ENCODE measurements around the gene SLC38A6.
A peak's percentile ranks its signal among the peaks of the same experiment; 100 is the strongest.
"Not testable (repeated sequence)": the region's sequence is repeated elsewhere in the genome, so short reads cannot be mapped to it uniquely, and the experiment has no call there.

The SLC38A6 gene

DNA sequence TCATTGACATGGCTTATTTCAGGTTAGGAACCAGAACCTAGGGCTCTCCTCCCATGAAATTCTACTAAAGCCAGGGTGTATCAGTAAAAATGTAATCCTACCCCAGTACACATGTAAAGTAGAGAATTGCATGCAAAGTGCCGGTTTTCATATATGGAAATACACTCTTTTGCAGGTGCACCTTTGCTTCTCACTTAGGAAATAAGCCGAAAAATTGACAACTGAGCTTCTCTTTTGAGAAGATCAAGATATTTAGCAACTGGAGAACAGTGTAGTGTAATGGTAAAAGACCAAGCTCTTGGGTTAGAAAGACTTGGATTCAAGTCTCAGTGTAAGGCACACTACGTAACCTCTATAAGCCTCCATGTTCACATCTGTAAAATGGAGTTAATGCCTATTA lies 82.4 kb downstream of the SLC38A6 start:
- no peak for DNase-seq

DNA sequence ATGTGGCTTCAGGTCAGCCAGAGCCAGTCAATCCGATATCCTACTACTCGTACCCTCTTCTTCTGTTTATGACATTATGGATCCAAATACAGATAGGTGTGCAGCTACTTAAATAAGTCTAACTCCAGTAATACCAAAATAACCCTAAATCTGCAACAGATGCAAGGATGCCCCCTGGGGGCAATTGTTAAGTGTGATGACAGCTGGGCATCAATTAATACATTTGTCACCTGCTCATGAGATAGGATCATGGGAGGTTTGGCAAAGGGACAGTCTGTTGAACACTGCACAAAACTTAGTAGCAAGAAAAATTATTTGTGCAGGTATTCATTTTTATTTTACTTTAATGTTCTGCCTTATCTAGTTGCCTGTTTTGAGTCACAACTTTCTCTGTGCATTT lies 83.2 kb downstream of the SLC38A6 start:
- DNase-seq = no peak

DNA sequence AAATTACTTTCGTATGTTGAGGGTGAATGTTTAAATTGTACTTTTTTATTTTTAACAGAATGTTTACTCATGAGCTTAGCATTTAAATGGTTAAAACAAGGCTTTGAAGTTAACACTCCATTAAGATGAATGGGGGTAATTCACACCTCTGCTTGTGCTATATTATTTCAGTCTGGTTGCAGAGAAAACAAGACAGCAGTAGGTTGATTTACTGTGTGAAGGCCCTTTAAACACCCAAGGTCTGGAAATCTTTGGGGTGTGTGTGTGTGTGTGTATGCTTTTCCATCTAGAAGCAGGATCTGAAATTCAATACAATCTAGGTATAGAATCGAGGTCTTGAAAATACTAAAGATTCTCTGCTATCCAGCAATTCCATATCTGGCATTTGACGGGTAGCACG lies 83.8 kb downstream of the SLC38A6 start:
- DNase-seq = no peak

DNA sequence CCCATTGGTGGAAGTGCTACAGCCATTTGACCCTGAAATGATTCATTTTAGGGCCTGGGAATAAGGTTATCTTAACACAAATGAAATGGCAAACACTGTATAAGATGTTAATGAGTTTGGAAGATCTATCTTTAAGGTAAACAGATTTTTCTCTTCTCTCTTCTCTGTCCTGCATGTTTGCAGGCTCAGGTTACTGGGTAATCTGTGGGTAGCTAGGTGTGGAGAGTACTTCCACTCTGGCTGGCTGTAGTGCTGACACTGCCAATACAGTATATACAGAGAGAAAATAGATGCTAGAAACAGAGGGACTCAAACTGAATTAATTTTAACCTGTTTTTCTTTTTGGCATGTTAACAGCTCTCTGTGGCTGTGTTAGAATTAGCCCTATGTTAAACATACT lies 84.6 kb downstream of the SLC38A6 start:
- DNase-seq = no peak

DNA sequence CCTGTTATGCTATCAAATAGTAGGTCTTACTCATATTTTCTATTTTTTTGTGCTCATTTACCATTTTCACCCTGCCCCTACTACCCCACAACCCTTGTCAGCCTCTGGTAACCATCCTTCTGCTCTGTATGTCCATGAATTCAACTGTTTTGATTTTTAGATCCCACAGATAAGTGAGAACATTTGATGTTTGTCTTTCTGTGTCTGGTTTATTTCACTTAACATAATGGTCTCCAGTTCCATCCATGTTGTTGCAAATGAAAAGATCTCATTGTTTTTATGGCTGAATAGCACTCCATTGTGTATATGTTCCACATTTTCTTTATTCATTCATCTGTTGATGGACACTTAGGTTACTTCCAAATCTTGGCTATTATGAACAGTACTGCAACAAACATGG lies 91.4 kb downstream of the SLC38A6 start:
- not testable (repeated sequence) for DNase-seq

DNA sequence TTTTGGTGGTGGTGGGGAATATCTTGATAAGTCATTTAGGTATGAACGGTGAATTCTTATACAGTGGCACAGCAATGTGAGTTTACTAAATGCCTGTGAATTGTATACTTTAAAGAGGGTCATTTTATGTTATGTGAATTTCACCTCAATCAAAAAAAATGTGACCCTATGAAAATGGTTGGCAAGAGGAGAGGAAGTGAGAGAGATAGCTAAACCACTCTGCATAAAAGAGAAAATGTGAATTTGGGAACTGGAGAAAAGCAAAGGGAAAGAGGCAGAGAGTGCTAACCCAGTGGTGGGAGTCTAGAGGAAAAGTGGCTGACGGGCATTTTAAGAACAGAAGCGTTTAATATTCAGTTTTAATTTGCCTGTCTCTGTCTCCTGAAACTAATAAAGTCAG lies 93.8 kb downstream of the SLC38A6 start:
- no peak for DNase-seq

DNA sequence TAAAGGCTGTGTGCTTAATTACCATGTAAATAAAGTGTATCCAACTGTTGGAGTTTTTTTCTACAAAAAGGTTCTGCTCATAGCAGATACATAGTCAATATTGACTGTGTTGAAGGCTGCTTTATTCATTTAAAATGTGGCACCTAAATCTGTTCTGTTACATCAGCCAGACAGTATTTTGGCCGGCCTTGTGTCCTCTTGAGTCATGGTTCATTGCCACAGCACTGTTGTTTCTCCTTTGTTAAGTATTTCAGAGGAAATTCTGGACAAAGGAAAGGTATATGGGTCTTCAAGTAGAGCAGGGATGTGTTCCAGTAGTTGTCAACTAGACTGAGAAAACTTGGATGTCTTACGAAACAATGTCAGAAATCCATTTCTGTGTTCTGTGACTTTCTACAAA lies 95.5 kb downstream of the SLC38A6 start:
- no peak for DNase-seq

DNA sequence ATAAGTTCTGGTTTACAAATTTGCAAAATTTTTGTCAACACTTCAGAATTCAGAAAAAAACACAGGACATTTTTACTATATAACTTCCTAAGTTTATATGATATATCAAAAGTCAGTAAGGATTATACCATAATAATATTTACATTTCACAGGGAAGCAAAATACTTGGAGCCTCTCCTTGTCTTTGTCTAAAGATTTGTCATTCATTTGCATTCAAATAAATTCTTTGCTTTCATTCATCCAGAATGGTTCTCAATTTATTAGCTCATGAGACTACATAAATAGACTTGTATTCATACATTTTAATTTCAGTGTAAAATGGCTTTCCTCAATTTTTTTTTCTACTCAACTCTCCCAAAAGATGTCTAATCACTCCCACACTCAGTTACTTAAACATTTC lies 96.4 kb downstream of the SLC38A6 start:
- DNase-seq = no peak

DNA sequence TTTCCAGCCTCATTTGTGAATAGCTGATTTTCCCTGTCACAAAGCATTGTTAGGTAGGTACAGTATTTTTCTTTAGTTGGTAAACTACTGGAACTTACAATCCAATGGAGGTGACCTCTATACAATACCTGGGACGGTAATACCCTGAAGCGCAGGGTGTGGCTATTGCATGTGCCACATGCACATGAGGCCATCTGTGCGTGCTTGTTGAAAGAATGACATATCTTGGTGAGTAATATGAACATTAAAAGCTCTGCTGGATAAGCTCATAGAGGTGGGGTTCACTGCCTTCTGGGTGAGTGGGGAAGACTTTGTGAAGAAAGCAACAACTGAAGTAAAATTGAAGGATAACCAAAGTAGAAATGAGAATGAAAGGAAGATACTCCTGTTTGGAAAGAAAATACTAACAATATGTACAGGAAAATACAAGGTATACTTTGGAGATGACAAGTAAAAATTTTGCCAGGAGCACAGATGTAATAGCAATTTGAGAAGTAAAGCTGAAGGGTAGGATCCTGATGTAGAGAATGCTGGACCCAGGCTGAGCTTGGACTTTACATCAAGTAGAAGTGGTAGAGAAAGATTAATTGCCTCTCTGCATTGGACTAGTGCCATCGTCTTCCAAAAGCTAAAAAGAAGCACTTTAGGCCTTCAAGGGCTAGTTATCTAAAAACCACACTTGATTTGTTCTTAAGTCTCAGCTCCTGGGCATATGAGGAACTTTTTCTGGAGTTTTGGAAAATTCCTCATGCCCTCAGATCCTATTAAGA lies 97.1 kb downstream of the SLC38A6 start:
- DNase-seq = no peak

DNA sequence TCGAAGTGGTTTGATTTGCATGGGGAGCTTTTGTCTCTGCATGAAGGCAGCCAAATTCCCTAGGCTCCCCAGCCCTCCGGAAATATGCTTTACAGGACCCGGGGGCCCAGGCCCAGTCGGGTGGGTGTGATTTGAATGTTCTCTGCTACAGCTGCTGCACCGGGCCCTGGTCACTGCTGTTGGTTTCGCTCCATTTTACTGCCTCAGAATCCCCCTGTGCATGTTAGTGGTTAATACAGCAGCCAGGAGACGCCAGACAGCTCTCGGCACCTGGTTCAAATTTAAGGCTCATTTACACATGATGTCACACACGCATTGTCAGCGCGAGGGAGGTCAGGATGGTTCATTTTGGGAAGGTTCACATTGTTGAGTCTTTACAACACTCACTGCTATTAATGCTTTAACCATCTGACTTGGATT lies 99.6 kb downstream of the SLC38A6 start:
- peak; percentile 0 for DNase-seq

DNA sequence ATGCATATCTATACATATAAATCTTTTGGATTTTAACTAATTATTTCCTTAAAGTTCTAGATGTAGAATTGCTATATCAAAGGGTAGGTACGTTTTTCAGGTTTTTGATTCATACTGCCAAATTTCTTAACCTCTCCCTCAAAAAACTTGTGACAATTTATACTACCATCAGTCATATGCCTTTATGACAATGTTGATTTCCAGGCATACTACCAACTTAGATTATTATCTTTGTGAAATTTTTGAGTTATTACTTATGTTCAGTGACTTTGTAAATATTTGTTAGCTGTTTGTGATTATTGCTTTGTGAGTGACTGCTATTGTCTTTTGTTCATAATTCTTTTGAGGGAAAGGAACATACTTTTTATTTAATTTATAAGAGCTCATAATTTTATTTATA lies 107.0 kb downstream of the SLC38A6 start:
- no peak for DNase-seq

DNA sequence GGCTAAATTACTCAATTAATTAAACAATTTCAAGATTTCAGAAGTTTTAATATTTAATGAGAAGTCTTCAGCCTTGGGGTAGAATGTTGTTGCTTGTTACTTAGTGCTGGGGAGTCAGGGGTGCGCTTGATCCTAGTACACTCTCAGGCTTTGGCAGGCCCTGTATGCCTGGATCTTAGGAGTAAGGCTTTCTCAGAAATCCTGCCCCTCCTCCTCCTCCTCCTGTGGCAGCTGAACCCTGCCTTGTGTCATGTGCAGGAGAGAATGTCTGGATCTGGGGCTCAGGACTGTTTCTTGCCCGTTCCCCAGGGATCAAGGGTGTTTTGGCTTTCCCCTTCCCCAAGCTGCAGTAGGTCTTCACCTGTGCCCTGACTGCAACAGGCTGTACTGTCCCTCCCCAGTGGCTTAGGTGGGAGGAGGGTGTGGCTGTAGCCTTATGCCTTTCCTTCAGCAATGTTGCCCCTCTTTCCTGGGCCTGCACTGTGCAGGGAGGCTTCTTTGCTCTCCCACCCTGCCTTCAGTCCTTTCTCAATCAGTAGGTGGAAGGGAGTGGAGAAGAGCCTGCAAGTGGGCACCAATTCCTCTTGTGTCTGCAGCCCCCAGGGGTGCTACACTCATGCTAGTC lies 108.2 kb downstream of the SLC38A6 start:
- no peak for DNase-seq

DNA sequence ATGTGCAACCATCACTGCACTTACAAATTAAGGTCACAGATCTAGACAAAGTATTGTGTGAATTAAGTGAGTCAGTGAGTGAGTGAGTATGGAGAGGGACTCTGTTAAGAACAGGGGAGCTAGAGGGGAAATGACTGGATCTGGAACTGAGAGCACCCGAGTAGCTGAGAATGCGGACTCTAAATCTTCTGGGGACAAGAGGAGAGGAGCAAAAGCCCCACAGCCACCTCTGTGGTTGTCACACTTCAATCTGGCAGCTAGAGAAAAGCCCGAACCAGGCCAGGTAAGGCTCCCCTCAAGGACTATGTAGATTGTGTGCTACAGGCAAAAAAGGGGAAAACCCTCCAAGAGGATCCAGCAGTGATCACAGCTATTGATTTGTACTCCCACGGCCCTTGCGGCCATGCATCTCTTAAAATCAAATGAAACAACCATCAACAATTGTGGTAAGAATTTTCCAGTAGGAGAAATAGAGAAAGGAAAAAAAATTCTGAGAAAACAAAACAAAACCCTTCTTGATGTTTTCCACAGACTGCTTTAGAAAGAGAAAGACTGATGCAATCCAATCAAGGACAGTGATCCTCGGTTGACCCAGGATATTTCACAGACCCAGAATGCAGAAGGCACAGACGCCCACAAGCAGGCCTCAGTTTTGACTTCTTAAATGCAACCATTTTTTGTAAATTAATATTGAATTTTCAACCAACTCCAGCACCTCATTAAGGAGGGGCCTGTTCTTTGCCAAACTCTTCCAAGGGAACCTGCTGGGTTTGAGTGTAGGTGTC lies 109.6 kb downstream of the SLC38A6 start:
- no peak for DNase-seq

DNA sequence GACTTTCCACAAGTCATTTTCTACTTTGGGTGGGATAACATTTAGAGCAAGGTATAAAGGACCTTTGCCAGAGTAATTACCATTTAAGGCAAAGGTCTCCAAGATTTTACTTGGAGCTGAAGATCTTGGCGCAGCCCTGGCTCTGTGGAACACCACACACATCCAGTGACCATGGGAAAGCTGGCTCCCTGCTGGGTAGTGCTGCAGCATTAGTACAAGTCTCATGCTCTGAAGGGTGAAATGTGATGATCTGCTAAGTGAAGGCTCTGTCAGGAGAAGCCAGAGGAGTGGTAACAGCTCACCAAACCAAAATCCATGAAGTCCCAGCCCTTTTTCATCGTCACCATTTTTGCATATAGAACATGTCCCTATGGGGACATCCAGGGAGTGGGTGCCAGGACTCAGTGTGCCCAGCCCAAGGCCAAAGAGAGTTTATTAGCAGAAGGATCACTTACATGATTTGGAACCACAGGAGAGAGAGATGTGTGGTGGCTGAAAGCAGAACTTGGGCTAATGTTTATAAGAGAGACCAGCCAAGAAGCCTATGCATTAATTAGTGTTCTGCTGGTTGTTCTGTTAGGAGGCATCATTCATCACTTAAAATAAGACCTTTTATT lies 110.7 kb downstream of the SLC38A6 start:
- no peak for DNase-seq

DNA sequence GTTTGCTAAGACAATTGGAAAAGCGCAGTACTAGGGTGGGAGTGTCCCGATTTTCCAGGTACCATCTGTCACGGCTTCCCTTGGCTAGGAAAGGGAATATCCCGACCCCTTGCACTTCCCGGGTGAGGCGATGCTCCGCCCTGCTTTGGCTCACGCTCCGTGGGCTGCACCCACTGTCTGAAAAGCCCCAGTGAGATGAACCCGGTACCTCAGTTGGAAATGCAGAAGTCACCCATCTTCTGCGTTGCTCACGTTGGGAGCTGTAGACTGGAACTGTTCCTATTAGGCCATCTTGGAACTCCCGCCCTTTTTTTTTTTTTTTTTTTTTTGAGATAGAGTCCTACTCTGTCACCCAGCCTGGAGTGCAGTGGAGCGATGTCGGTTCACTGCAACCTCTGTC lies 117.1 kb downstream of the SLC38A6 start:
- not testable (repeated sequence) for DNase-seq

DNA sequence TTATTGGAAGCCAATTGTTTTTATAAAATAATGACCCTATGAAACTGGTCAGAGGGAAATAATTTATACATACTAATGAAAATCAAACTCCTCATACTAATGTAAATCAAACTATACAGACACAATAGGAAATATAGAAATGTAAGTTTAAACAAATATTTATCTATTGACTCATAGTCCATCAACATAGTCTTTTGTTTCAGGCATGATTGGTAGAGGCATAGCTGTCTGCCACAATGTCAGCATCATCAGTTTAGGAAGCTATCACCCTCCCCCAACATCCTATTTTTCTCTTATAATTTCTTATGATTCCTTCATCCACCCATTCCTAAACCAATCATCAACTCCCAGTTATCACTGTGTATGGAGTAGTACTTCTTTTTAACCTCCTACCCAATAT lies 117.7 kb downstream of the SLC38A6 start:
- DNase-seq = no peak

DNA sequence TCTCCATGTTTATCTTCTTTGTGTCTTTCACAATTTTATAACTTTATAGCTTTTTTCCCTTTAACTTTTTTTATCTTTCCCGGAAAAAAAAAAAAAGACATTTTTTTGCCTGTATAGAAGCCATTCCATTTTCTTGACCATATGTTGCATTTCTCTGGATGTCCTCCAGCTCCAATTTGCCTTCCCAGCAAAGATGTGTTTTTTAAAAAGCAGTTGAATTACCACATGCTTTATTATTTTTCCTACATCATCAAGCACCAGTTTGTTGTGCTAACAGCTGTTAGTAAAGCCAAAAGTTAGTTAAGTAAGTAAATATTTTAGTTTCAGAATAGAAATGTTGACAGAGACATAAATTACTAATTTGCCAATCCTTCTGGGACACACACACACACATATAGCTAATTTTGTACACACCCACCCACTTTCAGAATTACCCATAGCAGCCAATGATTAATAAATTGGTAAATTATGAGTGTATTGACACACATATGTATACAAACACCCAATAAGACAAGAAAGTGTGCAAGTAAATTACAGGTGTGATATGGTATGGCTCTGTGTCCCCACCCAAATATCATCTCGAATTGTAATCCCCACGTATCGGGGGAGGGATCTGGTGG lies 118.3 kb downstream of the SLC38A6 start:
- DNase-seq = no peak

DNA sequence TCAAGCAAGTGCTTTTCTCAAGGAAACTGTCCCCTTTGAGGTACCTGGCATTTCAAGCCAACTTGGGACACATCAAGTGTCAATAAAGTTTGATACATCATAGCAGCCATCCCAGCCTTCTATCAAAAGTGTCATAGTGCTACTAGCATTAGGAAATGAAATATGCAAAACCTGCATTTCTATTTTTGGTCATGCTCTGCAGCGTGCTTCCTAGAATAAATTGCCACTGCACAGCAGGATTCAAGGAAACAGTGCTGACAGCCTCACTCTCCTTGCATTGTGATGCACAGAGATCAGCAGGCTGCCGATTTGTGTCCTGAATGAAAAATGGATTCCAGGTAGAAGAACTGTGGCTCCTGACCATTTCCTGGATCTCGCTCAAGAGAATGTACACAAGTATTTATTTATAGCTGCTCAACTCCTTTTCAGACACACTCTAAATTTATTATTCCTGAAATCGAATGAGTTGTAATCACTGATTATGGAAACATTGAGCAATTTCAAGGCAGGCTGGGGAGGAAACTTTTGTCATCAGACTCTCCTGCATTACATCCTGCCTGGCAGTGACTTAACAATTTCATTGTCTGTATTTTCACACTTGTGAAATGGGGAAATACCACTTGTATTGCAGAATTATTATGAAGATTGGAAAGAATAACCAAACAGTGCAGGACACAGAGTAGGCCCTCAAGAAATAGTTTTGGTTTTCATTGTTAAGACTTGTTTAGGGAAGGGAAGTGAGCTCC lies 120.9 kb downstream of the SLC38A6 start:
- no peak for DNase-seq

Data from GOT3 (cell line).